CD14-positive monocyte (primary cell): ENCODE results near the gene ATP1A2. TPM values are rescaled to one million over a fixed set of nuclear protein-coding genes. Genes with fewer than 3 reads are reported as not detected.

Experiments used
- DNase-seq, 3 donors: peaks; one replicate each; pipeline ENCODE4 v3.0.0-alpha.2; 2011 to 2022
- H2AFZ ChIP-seq: 2 replicates; pipeline ENCODE4 v1.6.0; 2012; ENCODE audit warnings: mild to moderate bottlenecking, low read depth, low read length, inconsistent platforms; ENCODE audit not compliant: insufficient read depth, poor library complexity, severe bottlenecking
- H3K27ac ChIP-seq, 2 donors: 1 replicate in 1 of 2; 2 replicates in 1 of 2; pipeline ENCODE4 v1.5.1; 2012 to 2013; ENCODE audit warnings: low read length in 2 of 2, control low read depth in 1 of 2, inconsistent platforms in 1 of 2, low read depth in 1 of 2, mild to moderate bottlenecking in 1 of 2
- H3K27me3 ChIP-seq, 2 donors: one replicate each; pipeline versions ENCODE4 v1.6.0 to v1.6.1; 2011 to 2013; ENCODE audit warnings: low read length in 2 of 2; ENCODE audit not compliant: control insufficient read depth in 2 of 2, insufficient read depth in 2 of 2
- H3K36me3 ChIP-seq, 2 donors: replicated peaks in 1 of 2; 1 replicate in 1 of 2; 2 replicates in 1 of 2; pipeline versions ENCODE4 v1.5.1 to v1.6.1; 2012 to 2013; ENCODE audit warnings: low read length in 2 of 2, control low read depth in 1 of 2, inconsistent platforms in 1 of 2, mild to moderate bottlenecking in 1 of 2; ENCODE audit not compliant: insufficient read depth in 2 of 2, control insufficient read depth in 1 of 2
- H3K4me1 ChIP-seq, 2 donors: 1 replicate in 1 of 2; 2 replicates in 1 of 2; pipeline versions ENCODE4 v1.5.1 to v1.6.1; 2012 to 2013; ENCODE audit warnings: low read length in 2 of 2, control low read depth in 1 of 2, inconsistent platforms in 1 of 2, mild to moderate bottlenecking in 1 of 2, moderate library complexity in 1 of 2; ENCODE audit not compliant: insufficient read depth in 2 of 2, control insufficient read depth in 1 of 2
- H3K4me2 ChIP-seq: replicated peaks from 2 replicates; pipeline ENCODE3; 2012; ENCODE audit warnings: low read length, moderate library complexity, mild to moderate bottlenecking; ENCODE audit not compliant: poor library complexity, severe bottlenecking; ENCODE audit errors: extremely low read depth
- H3K4me3 ChIP-seq, 3 experiments: fragments of 200-600 bp in 1 of 3; sonication (generic) in 1 of 3; replicated peaks in 1 of 3; 1 replicate in 2 of 3; 2 replicates in 1 of 3; pipeline ENCODE4 v1.5.1; 2011 to 2013; ENCODE audit warnings: low read length in 3 of 3, mild to moderate bottlenecking in 3 of 3, control low read depth in 2 of 3, low read depth in 2 of 3, inconsistent platforms in 1 of 3, moderate library complexity in 1 of 3
- H3K79me2 ChIP-seq: 2 replicates; pipeline ENCODE4 v1.6.0; 2012; ENCODE audit warnings: mild to moderate bottlenecking, control low read depth, inconsistent platforms, low read length, moderate library complexity; ENCODE audit not compliant: insufficient read depth
- H3K9ac ChIP-seq: 2 replicates; pipeline ENCODE4 v1.6.0; 2017; ENCODE audit warnings: low read length, mild to moderate bottlenecking; ENCODE audit not compliant: insufficient read depth, poor library complexity, severe bottlenecking
- H3K9me3 ChIP-seq, 2 donors: replicated peaks in 1 of 2; 1 replicate in 1 of 2; 2 replicates in 1 of 2; pipeline versions ENCODE4 v1.5.1 to v1.6.1; 2012 to 2013; ENCODE audit warnings: low read length in 2 of 2, control low read depth in 1 of 2; ENCODE audit not compliant: control insufficient read depth in 1 of 2, insufficient read depth in 1 of 2
- H4K20me1 ChIP-seq: 2 replicates; pipeline ENCODE4 v1.6.0; 2012; ENCODE audit warnings: mild to moderate bottlenecking, low read length, control low read depth, moderate library complexity; ENCODE audit not compliant: insufficient read depth
- H3K27ac Mint-ChIP-seq, 7 donors: one replicate each; pipeline ENCODE4 v1.8.0; 2020; ENCODE audit warnings: mild to moderate bottlenecking in 7 of 7, mixed read lengths in 7 of 7, moderate library complexity in 6 of 7, inconsistent platforms in 2 of 7
- H3K27me3 Mint-ChIP-seq, 3 donors: one replicate each; pipeline ENCODE4 v1.8.0; 2021 to 2022; ENCODE audit warnings: low read depth in 3 of 3, mild to moderate bottlenecking in 3 of 3, mixed read lengths in 3 of 3, moderate library complexity in 3 of 3, inconsistent platforms in 1 of 3
- H3K36me3 Mint-ChIP-seq, 2 donors: one replicate each; pipeline ENCODE4 v1.8.0; 2020; ENCODE audit warnings: mixed read lengths in 2 of 2, inconsistent platforms in 1 of 2, mild to moderate bottlenecking in 1 of 2
- H3K4me1 Mint-ChIP-seq: one replicate; pipeline ENCODE4 v1.8.0; 2020; ENCODE audit warnings: mild to moderate bottlenecking, mixed read lengths
- H3K4me3 Mint-ChIP-seq, 2 donors: one replicate each; pipeline ENCODE4 v1.8.0; 2020; ENCODE audit warnings: mild to moderate bottlenecking in 2 of 2, mixed read lengths in 2 of 2, moderate library complexity in 1 of 2
- H3K9me3 Mint-ChIP-seq, 7 donors: one replicate each; pipeline ENCODE4 v1.8.0; 2020 to 2022; ENCODE audit warnings: mixed read lengths in 7 of 7, mild to moderate bottlenecking in 6 of 7, moderate library complexity in 6 of 7, inconsistent platforms in 2 of 7
- CTCF ChIP-seq: fragments of 200-600 bp; IDR thresholded peaks from one replicate; pipeline ENCODE4 v1.8.0; 2022; ENCODE audit warnings: antibody characterized with exemption, mild to moderate bottlenecking
- WGBS: methylation state at CpG from one replicate; pipeline ENCODE4 v1.1.5; 2013; ENCODE audit warnings: missing lambda C conversion rate; ENCODE audit not compliant: insufficient coverage; 5-methylcytosine and 5-hydroxymethylcytosine counted together
- intact Hi-C, 2 donors: fragments of 100-400 bp; cut with micrococcal nuclease; formaldehyde crosslinking; loops; one replicate each; pipeline versions ENCODE4 v1.15.0 to v1.15.1; 2023
- polyA plus RNA-seq, 3 donors: library from polyadenylated mRNA; depleted of rRNA in 1 of 3; unstranded in 2 of 3; stranded (reverse) in 1 of 3; fragments of 300-500 nt in 2 of 3; fragments of >200 nt in 1 of 3; fragmentation: Illumina TruSeq in 2 of 3; gene quantifications; 1 replicate in 2 of 3; 2 replicates in 1 of 3; pipeline ENCODE4 v1.2.3, GENCODE V29; 2012 to 2021

Gene ATP1A2
- polyA plus RNA-seq, 3 donors, result 0.03 TPM; not detected in 2

- Mint-ChIP-seq H3K36me3 (peaks cover 0 to 2% of the 10 kb centered on the region in 2 donors), H3K4me1 (peaks cover 30% of the 10 kb centered on the region), H3K4me3 (no peak overlapping the region), H3K27ac (no peak overlapping the region), H3K9me3 (peaks cover 0 to 5% (median 0%) of the 10 kb centered on the region in 7 donors), H3K27me3 (peaks cover 0 to 8% (median 0%) of the 10 kb centered on the region in 3 donors)
- Histone ChIP-seq H3K4me2 (no peak overlapping the region), H3K79me2 (no peaks in the 10 kb centered on the region), H3K27me3 (no peaks in the 10 kb centered on the region), H2AFZ (no peak overlapping the region), H3K9ac (no peak overlapping the region), H3K4me3 (no peak overlapping the region), H3K36me3 (no peaks in the 10 kb centered on the region), H3K27ac (no peak overlapping the region), H4K20me1 (no peaks in the 10 kb centered on the region), H3K9me3 (no peaks in the 10 kb centered on the region), H3K4me1 (peaks cover 20 to 39% of the 10 kb centered on the region in 2 donors)
- intact Hi-C loops, result no loop called here
- no peak for TF ChIP-seq CTCF
- 100% methylated on average over 2 of the region's 3 CpGs for WGBS
- no peak for DNase-seq
Observed at GRCh38 chr1:160148121-160148520, 32.6 kb downstream of the ATP1A2 start.

- intact Hi-C loops, result no loop called here
- no peak for TF ChIP-seq CTCF
- H3K4me3 Mint-ChIP-seq, result no peak overlapping the region
- H2AFZ ChIP-seq, result no peak overlapping the region
- no peak overlapping the region for H3K4me3 ChIP-seq
- no peak overlapping the region for H3K9ac ChIP-seq
- peaks cover 0 to 11% (median 0%) of the 10 kb centered on the region in 3 donors for H3K27me3 Mint-ChIP-seq
- H4K20me1 ChIP-seq, result no peaks in the 10 kb centered on the region
- no peak overlapping the region for H3K4me2 ChIP-seq
- H3K9me3 ChIP-seq, result no peaks in the 10 kb centered on the region
- DNase-seq, result no peak
- H3K4me1 Mint-ChIP-seq, result peaks cover 21% of the 10 kb centered on the region
- no peaks in the 10 kb centered on the region for H3K79me2 ChIP-seq
- peaks cover 0 to 4% (median 0%) of the 10 kb centered on the region in 7 donors for H3K9me3 Mint-ChIP-seq
- peaks cover 0 to 2% of the 10 kb centered on the region in 2 donors for H3K36me3 Mint-ChIP-seq
- H3K27ac Mint-ChIP-seq, result no peak overlapping the region
- no peak overlapping the region for H3K27ac ChIP-seq
- peaks cover 8 to 28% of the 10 kb centered on the region in 2 donors for H3K4me1 ChIP-seq
- no peaks in the 10 kb centered on the region for H3K27me3 ChIP-seq
- H3K36me3 ChIP-seq, result no peaks in the 10 kb centered on the region
Observed at GRCh38 chr1:160149233-160149632, 33.7 kb downstream of the ATP1A2 start.
